ENCODE measurements around the gene TMPO.
A peak's percentile ranks its signal among the peaks of the same experiment; 100 is the strongest.
"Not testable (repeated sequence)": the region's sequence is repeated elsewhere in the genome, so short reads cannot be mapped to it uniquely, and the experiment has no call there.

The TMPO gene

GRCh38 chr12:98511806-98512205 is 3.6 kb upstream of the TMPO start:
- not testable (repeated sequence) for DNase-seq (ENCODE audit: low read depth, low spot score)

GRCh38 chr12:98513379-98514322 is 1.7 kb upstream of the TMPO start:
- DNase-seq (ENCODE audit: low read depth, low spot score): no peak

GRCh38 chr12:98514982-98515286 is 456 bp upstream of the TMPO start:
- no peak for DNase-seq (ENCODE audit: low read depth, low spot score)

GRCh38 chr12:98516111-98516873 is 902 bp downstream of the TMPO start:
- peak; percentile 74 for DNase-seq (ENCODE audit: low read depth, low spot score)

- no peak for DNase-seq (ENCODE audit: low read depth, low spot score)
These were observed 4.0 kb downstream of the TMPO start for GRCh38 chr12:98519257-98519907.

- DNase-seq (ENCODE audit: low read depth, low spot score): no peak
These were observed 14.7 kb downstream of the TMPO start for GRCh38 chr12:98530068-98530467.

- DNase-seq (ENCODE audit: low read depth, low spot score): no peak
These were observed 17.4 kb downstream of the TMPO start for GRCh38 chr12:98532687-98533304.

GRCh38 chr12:98533723-98534251 is 18.4 kb downstream of the TMPO start:
- no peak for DNase-seq (ENCODE audit: low read depth, low spot score)

GRCh38 chr12:98538031-98538430 is 22.6 kb downstream of the TMPO start:
- DNase-seq (ENCODE audit: low read depth, low spot score): no peak

GRCh38 chr12:98543701-98544100 is 28.3 kb downstream of the TMPO start:
- DNase-seq (ENCODE audit: low read depth, low spot score): no peak

- DNase-seq (ENCODE audit: low read depth, low spot score): no peak
These were observed 29.4 kb downstream of the TMPO start for GRCh38 chr12:98544751-98545150.

GRCh38 chr12:98549371-98550110 is 34.2 kb downstream of the TMPO start:
- no peak for DNase-seq (ENCODE audit: low read depth, low spot score)

GRCh38 chr12:98551787-98552186 is 36.4 kb downstream of the TMPO start:
- no peak for DNase-seq (ENCODE audit: low read depth, low spot score)

- not testable (repeated sequence) for DNase-seq (ENCODE audit: low read depth, low spot score)
These were observed 42.7 kb downstream of the TMPO start for GRCh38 chr12:98558097-98558496.

GRCh38 chr12:98559666-98560065 is 44.3 kb downstream of the TMPO start:
- no peak for DNase-seq (ENCODE audit: low read depth, low spot score)

GRCh38 chr12:98561846-98562245 is 46.5 kb downstream of the TMPO start:
- no peak for DNase-seq (ENCODE audit: low read depth, low spot score)

- no peak for DNase-seq (ENCODE audit: low read depth, low spot score)
These were observed 56.6 kb downstream of the TMPO start for GRCh38 chr12:98572010-98572409.

- no peak for DNase-seq (ENCODE audit: low read depth, low spot score)
These were observed 58.7 kb downstream of the TMPO start for GRCh38 chr12:98574110-98574509.

GRCh38 chr12:98575013-98575412 is 59.6 kb downstream of the TMPO start:
- DNase-seq (ENCODE audit: low read depth, low spot score): no peak

- DNase-seq (ENCODE audit: low read depth, low spot score): not testable (repeated sequence)
These were observed 61.4 kb downstream of the TMPO start for GRCh38 chr12:98576795-98577194.

GRCh38 chr12:98578392-98578791 is 63.0 kb downstream of the TMPO start:
- DNase-seq (ENCODE audit: low read depth, low spot score): no peak

Measured in activated CD4-positive, CD25-positive, alpha-beta regulatory T cell treated with anti-CD3 and anti-CD28 coated beads, Interleukin-2, amount 50 U/mL, for 16 hours (primary cell).